HEK293 (cell line): ENCODE measurements around the gene CCM2L.

ENCODE experiments used
- CTCF ChIP-seq: fragments of 450-650 bp; formaldehyde crosslinking; IDR thresholded peaks from 2 replicates; pipeline ENCODE4 v1.5.1; 2016; ENCODE audit warnings: missing biosample characterization, missing genetic modification characterization
- ZNF274 ChIP-seq, 2 experiments: fragments of 200-500 bp in 1 of 2; fragments of 450-650 bp in 1 of 2; sonication (Bioruptor generic) in 1 of 2; formaldehyde crosslinking in 1 of 2; IDR thresholded peaks; 2 replicates each; pipeline versions ENCODE4 v1.5.1 to v1.6.1; 2014 to 2016; ENCODE audit warnings: borderline replicate concordance in 1 of 2, inconsistent platforms in 1 of 2, low read length in 1 of 2, missing biosample characterization in 1 of 2, missing genetic modification characterization in 1 of 2
- ZNF473 ChIP-seq: fragments of 450-650 bp; formaldehyde crosslinking; IDR thresholded peaks from 2 replicates; pipeline ENCODE4 v1.5.1; 2017; ENCODE audit warnings: missing biosample characterization, missing genetic modification characterization
- ZNF777 ChIP-seq: fragments of 450-650 bp; formaldehyde crosslinking; IDR thresholded peaks from 2 replicates; pipeline ENCODE4 v1.5.1; 2017; ENCODE audit warnings: missing biosample characterization, missing genetic modification characterization, borderline replicate concordance
- TF ChIP-seq, protein P1 (sequence below): fragments of 450-650 bp; formaldehyde crosslinking; IDR thresholded peaks from 2 replicates; pipeline ENCODE4 v1.5.1; 2016; ENCODE audit warnings: missing biosample characterization, missing genetic modification characterization

GRCh38 chr20:32053648-32054047, 43.4 kb downstream of the CCM2L start:
- no peak for TF ChIP-seq CTCF (tag by site-specific recombination)
- no peak for TF ChIP-seq ZNF473 (tag by site-specific recombination)
- TF ChIP-seq ZNF777, result no peak
- TF ChIP-seq, protein P1, sequence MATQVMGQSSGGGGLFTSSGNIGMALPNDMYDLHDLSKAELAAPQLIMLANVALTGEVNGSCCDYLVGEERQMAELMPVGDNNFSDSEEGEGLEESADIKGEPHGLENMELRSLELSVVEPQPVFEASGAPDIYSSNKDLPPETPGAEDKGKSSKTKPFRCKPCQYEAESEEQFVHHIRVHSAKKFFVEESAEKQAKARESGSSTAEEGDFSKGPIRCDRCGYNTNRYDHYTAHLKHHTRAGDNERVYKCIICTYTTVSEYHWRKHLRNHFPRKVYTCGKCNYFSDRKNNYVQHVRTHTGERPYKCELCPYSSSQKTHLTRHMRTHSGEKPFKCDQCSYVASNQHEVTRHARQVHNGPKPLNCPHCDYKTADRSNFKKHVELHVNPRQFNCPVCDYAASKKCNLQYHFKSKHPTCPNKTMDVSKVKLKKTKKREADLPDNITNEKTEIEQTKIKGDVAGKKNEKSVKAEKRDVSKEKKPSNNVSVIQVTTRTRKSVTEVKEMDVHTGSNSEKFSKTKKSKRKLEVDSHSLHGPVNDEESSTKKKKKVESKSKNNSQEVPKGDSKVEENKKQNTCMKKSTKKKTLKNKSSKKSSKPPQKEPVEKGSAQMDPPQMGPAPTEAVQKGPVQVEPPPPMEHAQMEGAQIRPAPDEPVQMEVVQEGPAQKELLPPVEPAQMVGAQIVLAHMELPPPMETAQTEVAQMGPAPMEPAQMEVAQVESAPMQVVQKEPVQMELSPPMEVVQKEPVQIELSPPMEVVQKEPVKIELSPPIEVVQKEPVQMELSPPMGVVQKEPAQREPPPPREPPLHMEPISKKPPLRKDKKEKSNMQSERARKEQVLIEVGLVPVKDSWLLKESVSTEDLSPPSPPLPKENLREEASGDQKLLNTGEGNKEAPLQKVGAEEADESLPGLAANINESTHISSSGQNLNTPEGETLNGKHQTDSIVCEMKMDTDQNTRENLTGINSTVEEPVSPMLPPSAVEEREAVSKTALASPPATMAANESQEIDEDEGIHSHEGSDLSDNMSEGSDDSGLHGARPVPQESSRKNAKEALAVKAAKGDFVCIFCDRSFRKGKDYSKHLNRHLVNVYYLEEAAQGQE, result no peak
- TF ChIP-seq ZNF274 (IDR thresholded peaks at IDR 0.05; ENCODE audit: low read length), result no peak
- TF ChIP-seq ZNF274 (tag by site-specific recombination; IDR thresholded peaks at IDR 0.05; ENCODE audit: borderline replicate concordance), result no peak
